ENCODE results near the gene ARRB2. TPM values are rescaled to one million over a fixed set of nuclear protein-coding genes. Genes with fewer than 3 reads are reported as not detected.

ARRB2 gene
- total RNA-seq, 1 donor from 2014 or later, result 10.3 TPM

DNA sequence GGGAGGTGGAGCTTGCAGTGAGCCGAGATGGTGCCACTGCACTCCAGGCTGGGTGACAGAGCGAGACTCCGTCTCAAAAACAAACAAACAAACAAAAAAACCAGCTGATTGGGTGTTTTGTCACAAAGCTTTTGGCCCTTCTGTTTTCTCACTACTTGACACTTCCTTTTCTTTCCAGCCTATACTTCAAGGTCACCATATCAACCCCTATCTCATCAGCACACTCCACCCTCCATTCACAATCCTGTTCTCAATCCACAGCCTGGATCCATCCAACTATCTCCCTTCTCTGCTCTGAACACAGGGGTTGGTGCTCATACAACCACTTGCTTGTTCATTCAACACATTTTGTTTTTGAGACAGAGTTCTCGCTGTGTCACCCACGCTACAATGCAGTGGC is 14.2 kb downstream of the ARRB2 start:
- H3K27ac Mint-ChIP-seq (ENCODE audit: unreplicated experiment), result no peak overlapping the region
- Histone ChIP-seq H3K36me3 (ENCODE audit: insufficient read depth, low read length) (no peaks in the 10 kb centered on the region), H3K27ac (ENCODE audit: low read depth, low read length) (no peak overlapping the region), H3K9ac (ENCODE audit: low read length) (no peak overlapping the region), H3K4me1 (ENCODE audit: insufficient read depth, low read length) (peaks cover 9% of the 10 kb centered on the region), H3K9me3 (ENCODE audit: insufficient read depth, low read depth, low read length) (no peaks in the 10 kb centered on the region), H3K4me3 (ENCODE audit: insufficient read depth, low read depth, low read length) (no peak overlapping the region), H3K4me2 (ENCODE audit: low read length) (no peak overlapping the region), H2AFZ (ENCODE audit: low read depth, low read length) (no peak overlapping the region), H3K27me3 (ENCODE audit: insufficient read depth, low read length) (no peaks in the 10 kb centered on the region), H4K20me1 (ENCODE audit: insufficient read depth, low read length) (no peaks in the 10 kb centered on the region), H3K79me2 (ENCODE audit: insufficient read depth, low read length) (no peaks in the 10 kb centered on the region)
- FAIRE-seq (no peak), DNase-seq (ENCODE audit: low read depth) (no peak)
- peaks cover 8% of the 10 kb centered on the region for H3K27me3 Mint-ChIP-seq (ENCODE audit: low read depth, unreplicated experiment)
- H3K36me3 Mint-ChIP-seq (ENCODE audit: low read depth, unreplicated experiment), result peaks cover 2% of the 10 kb centered on the region
- peaks cover under 1% of the 10 kb centered on the region for H3K9me3 Mint-ChIP-seq (ENCODE audit: unreplicated experiment)
- H3K4me1 Mint-ChIP-seq (ENCODE audit: low read depth, unreplicated experiment), result no peaks in the 10 kb centered on the region
- no peak overlapping the region for H3K4me3 Mint-ChIP-seq (ENCODE audit: unreplicated experiment)
- TF ChIP-seq EZH2 (IDR thresholded peaks at IDR 0.05; ENCODE audit: insufficient read depth, low read length), result no peak
- TF ChIP-seq, protein P1, sequence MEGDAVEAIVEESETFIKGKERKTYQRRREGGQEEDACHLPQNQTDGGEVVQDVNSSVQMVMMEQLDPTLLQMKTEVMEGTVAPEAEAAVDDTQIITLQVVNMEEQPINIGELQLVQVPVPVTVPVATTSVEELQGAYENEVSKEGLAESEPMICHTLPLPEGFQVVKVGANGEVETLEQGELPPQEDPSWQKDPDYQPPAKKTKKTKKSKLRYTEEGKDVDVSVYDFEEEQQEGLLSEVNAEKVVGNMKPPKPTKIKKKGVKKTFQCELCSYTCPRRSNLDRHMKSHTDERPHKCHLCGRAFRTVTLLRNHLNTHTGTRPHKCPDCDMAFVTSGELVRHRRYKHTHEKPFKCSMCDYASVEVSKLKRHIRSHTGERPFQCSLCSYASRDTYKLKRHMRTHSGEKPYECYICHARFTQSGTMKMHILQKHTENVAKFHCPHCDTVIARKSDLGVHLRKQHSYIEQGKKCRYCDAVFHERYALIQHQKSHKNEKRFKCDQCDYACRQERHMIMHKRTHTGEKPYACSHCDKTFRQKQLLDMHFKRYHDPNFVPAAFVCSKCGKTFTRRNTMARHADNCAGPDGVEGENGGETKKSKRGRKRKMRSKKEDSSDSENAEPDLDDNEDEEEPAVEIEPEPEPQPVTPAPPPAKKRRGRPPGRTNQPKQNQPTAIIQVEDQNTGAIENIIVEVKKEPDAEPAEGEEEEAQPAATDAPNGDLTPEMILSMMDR (IDR thresholded peaks at IDR 0.05; ENCODE audit: insufficient read depth, low read depth, low read length), result no peak

DNA sequence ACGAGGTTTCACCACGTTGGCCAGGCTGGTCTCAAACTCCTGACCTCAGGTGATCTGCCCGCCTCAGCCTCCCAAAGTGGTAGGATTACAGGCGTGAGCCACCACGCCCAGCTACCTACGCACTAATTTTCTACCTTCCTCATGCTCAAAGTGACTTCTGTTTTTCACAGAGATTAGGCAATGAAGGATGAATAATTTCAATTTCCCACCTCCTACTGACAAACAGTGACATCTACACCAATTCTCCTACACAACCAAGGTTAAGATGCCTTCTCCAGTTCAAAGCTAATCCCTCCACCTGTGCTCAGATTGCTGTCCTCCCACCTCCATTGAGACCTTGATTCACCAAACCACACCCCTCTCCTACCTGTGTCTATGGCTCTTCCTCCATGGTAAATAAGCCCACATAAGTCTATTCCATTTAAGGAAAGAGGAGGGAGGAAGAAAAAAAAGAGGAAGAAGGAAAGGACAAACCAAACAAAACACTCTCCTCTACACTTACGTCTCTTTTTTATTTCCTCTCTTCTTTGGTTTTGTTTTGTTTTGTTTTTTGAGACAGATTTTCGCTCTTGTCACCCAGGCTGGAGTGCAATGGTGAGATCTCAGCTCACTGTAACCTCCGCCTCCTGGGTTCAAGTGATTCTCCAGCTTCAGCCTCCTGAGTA is 15.3 kb downstream of the ARRB2 start:
- H3K27me3 Mint-ChIP-seq (ENCODE audit: low read depth, unreplicated experiment), result peaks cover 8% of the 10 kb centered on the region
- Histone ChIP-seq H3K27ac (ENCODE audit: low read depth, low read length) (no peak overlapping the region), H3K36me3 (ENCODE audit: insufficient read depth, low read length) (no peaks in the 10 kb centered on the region), H3K79me2 (ENCODE audit: insufficient read depth, low read length) (no peaks in the 10 kb centered on the region), H4K20me1 (ENCODE audit: insufficient read depth, low read length) (no peaks in the 10 kb centered on the region), H3K4me1 (ENCODE audit: insufficient read depth, low read length) (peaks cover 9% of the 10 kb centered on the region), H3K9me3 (ENCODE audit: insufficient read depth, low read depth, low read length) (no peaks in the 10 kb centered on the region), H2AFZ (ENCODE audit: low read depth, low read length) (no peak overlapping the region), H3K9ac (ENCODE audit: low read length) (no peak overlapping the region), H3K27me3 (ENCODE audit: insufficient read depth, low read length) (no peaks in the 10 kb centered on the region), H3K4me3 (ENCODE audit: insufficient read depth, low read depth, low read length) (no peak overlapping the region), H3K4me2 (ENCODE audit: low read length) (no peak overlapping the region)
- no peaks in the 10 kb centered on the region for H3K9me3 Mint-ChIP-seq (ENCODE audit: unreplicated experiment)
- no peak overlapping the region for H3K27ac Mint-ChIP-seq (ENCODE audit: unreplicated experiment)
- FAIRE-seq (no peak), DNase-seq (ENCODE audit: low read depth) (no peak)
- no peak overlapping the region for H3K4me3 Mint-ChIP-seq (ENCODE audit: unreplicated experiment)
- no peaks in the 10 kb centered on the region for H3K4me1 Mint-ChIP-seq (ENCODE audit: low read depth, unreplicated experiment)
- H3K36me3 Mint-ChIP-seq (ENCODE audit: low read depth, unreplicated experiment), result no peaks in the 10 kb centered on the region
- TF ChIP-seq EZH2 (IDR thresholded peaks at IDR 0.05; ENCODE audit: insufficient read depth, low read length), result no peak
- TF ChIP-seq, protein P1 (IDR thresholded peaks at IDR 0.05; ENCODE audit: insufficient read depth, low read depth, low read length), result no peak

DNA sequence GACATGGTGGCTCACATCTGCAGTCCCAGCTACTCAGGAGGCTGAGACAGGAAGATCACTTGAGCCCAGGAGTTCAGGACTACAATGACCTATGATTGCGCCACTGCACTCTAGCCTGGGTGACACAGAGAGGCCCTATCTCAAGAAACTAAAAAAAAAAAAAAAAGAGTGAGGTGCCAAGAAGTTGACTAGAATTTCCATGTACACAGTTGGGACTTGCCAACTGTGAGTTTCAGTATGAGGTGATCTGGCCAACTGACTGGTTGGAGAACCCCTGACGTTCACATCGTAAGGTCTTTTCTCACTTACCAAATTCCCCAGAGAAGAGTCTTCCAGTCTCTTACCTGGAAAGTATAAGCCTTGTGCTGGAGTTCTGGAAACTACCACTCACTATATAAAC is 17.7 kb downstream of the ARRB2 start:
- H3K27me3 ChIP-seq (ENCODE audit: insufficient read depth, low read length), result no peaks in the 10 kb centered on the region
- no peaks in the 10 kb centered on the region for H3K36me3 ChIP-seq (ENCODE audit: insufficient read depth, low read length)
- TF ChIP-seq, protein P1 (IDR thresholded peaks at IDR 0.05; ENCODE audit: insufficient read depth, low read depth, low read length), result no peak
- no peak for TF ChIP-seq EZH2 (IDR thresholded peaks at IDR 0.05; ENCODE audit: insufficient read depth, low read length)
- DNase-seq (ENCODE audit: low read depth), result no peak
- Mint-ChIP-seq H3K27me3 (ENCODE audit: low read depth, unreplicated experiment) (peaks cover 8% of the 10 kb centered on the region), H3K4me1 (ENCODE audit: low read depth, unreplicated experiment) (no peaks in the 10 kb centered on the region), H3K9me3 (ENCODE audit: unreplicated experiment) (no peaks in the 10 kb centered on the region), H3K4me3 (ENCODE audit: unreplicated experiment) (no peak overlapping the region), H3K36me3 (ENCODE audit: low read depth, unreplicated experiment) (no peaks in the 10 kb centered on the region), H3K27ac (ENCODE audit: unreplicated experiment) (no peak overlapping the region)
- FAIRE-seq, result no peak
- H3K27ac ChIP-seq (ENCODE audit: low read depth, low read length), result no peak overlapping the region
- no peak overlapping the region for H3K4me3 ChIP-seq (ENCODE audit: insufficient read depth, low read depth, low read length)
- H3K9me3 ChIP-seq (ENCODE audit: insufficient read depth, low read depth, low read length), result no peaks in the 10 kb centered on the region
- H3K4me2 ChIP-seq (ENCODE audit: low read length), result no peak overlapping the region
- H3K9ac ChIP-seq (ENCODE audit: low read length), result no peak overlapping the region
- no peaks in the 10 kb centered on the region for H4K20me1 ChIP-seq (ENCODE audit: insufficient read depth, low read length)
- H3K79me2 ChIP-seq (ENCODE audit: insufficient read depth, low read length), result no peaks in the 10 kb centered on the region
- H3K4me1 ChIP-seq (ENCODE audit: insufficient read depth, low read length), result no peaks in the 10 kb centered on the region
- no peak overlapping the region for H2AFZ ChIP-seq (ENCODE audit: low read depth, low read length)
